Tibial artery (tissue), 4 donors: ENCODE results near the gene PCDH12.
A peak's percentile ranks its signal among the peaks of the same experiment; 100 is the strongest.

ENCODE experiments used
- DNase-seq, 2 donors: peaks; one replicate each; pipeline ENCODE4 v3.0.0-alpha.2; 2019
- H3K27ac ChIP-seq, 2 donors: fragments of 200-600 bp; sonication (generic) in 1 of 2; 1 replicate in 1 of 2; 2 replicates in 1 of 2; pipeline ENCODE4 v1.5.1; 2018 to 2019; ENCODE audit warnings: mild to moderate bottlenecking in 1 of 2
- H3K27me3 ChIP-seq, 2 donors: fragments of 200-600 bp; sonication (generic) in 1 of 2; one replicate each; pipeline versions ENCODE4 v1.5.1 to v1.6.0; 2016 to 2019
- H3K36me3 ChIP-seq, 3 donors: fragments of 200-600 bp; sonication (generic) in 2 of 3; one replicate each; pipeline ENCODE4 v1.5.1; 2016 to 2019; ENCODE audit warnings: mild to moderate bottlenecking in 2 of 3
- H3K4me1 ChIP-seq, 4 donors: fragments of 200-600 bp; sonication (generic) in 2 of 4; 1 replicate in 3 of 4; 2 replicates in 1 of 4; pipeline ENCODE4 v1.5.1; 2016 to 2019
- H3K4me3 ChIP-seq, 2 donors: fragments of 200-600 bp; sonication (generic) in 1 of 2; 1 replicate in 1 of 2; 2 replicates in 1 of 2; pipeline ENCODE4 v1.5.1; 2018 to 2019; ENCODE audit warnings: mild to moderate bottlenecking in 2 of 2
- H3K9me3 ChIP-seq, 3 donors: fragments of 200-600 bp; sonication (generic) in 1 of 3; one replicate each; pipeline ENCODE4 v1.5.1; 2016 to 2019
- intact Hi-C: fragments of 100-400 bp; cut with DNase I; formaldehyde crosslinking; loops from one replicate; pipeline ENCODE4 v1.15.0; 2023; ENCODE audit warnings: low total_unique reads
- TF ChIP-seq, protein P1 (sequence below), 2 experiments: fragments of 200-600 bp in 1 of 2; fragments of 450-650 bp in 1 of 2; IDR thresholded peaks; one replicate each; pipeline ENCODE4 v1.5.1; 2017 to 2019; ENCODE audit warnings: antibody characterized with exemption in 2 of 2, mild to moderate bottlenecking in 1 of 2, moderate library complexity in 1 of 2

Gene PCDH12

DNA sequence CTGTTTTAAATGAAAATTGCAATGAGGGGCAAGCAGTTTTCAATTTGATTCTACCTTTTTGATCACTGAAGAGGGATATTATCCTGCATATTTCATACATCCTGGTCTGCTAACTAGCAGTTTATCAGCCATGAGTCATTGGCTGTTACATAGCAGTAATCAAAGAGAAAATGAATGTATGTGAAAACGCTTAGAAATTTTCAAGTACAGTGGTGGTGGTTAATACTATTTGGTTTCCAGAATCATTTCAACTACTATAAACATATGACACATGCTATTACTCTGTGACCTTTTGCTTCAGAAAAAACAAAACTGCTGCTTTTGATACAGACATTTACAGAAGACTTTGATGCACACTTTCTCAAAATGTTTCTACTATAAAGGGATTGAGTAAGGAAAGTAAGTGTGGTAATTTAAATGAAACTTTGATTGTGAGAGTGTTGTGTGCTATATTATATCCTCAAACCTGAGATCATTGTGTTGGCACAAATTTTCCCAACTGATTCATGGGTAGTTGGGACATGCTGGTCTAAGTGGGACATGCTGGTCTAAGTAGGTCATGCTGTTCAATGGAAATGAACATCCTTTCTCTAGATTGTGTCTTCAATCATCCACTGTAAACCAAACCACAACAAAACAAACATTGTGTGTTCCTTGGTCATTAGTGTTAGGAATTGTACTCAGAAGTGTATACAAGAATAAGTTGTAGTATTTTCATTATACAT is 16.0 kb upstream of the PCDH12 start:
- Histone ChIP-seq H3K27me3 (no peaks in the 10 kb centered on the region), H3K27ac (no peak overlapping the region), H3K4me1 (peaks cover 0 to 38% (median 9%) of the 10 kb centered on the region in 4 donors), H3K36me3 (peaks cover 42 to 59% (median 49%) of the 10 kb centered on the region in 3 donors), H3K4me3 (no peak overlapping the region), H3K9me3 (no peaks in the 10 kb centered on the region)
- intact Hi-C loops, result no loop called here
- DNase-seq, result no peak
- TF ChIP-seq, protein P1, sequence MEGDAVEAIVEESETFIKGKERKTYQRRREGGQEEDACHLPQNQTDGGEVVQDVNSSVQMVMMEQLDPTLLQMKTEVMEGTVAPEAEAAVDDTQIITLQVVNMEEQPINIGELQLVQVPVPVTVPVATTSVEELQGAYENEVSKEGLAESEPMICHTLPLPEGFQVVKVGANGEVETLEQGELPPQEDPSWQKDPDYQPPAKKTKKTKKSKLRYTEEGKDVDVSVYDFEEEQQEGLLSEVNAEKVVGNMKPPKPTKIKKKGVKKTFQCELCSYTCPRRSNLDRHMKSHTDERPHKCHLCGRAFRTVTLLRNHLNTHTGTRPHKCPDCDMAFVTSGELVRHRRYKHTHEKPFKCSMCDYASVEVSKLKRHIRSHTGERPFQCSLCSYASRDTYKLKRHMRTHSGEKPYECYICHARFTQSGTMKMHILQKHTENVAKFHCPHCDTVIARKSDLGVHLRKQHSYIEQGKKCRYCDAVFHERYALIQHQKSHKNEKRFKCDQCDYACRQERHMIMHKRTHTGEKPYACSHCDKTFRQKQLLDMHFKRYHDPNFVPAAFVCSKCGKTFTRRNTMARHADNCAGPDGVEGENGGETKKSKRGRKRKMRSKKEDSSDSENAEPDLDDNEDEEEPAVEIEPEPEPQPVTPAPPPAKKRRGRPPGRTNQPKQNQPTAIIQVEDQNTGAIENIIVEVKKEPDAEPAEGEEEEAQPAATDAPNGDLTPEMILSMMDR (IDR thresholded peaks at IDR 0.05), result no peak

GRCh38 chr5:141969783-141970771 is 12.1 kb upstream of the PCDH12 start:
- Histone ChIP-seq H3K4me1 (peaks cover 0 to 33% (median 9%) of the 10 kb centered on the region in 4 donors), H3K9me3 (no peaks in the 10 kb centered on the region), H3K36me3 (peaks cover 18 to 32% (median 23%) of the 10 kb centered on the region in 3 donors), H3K27ac (peak overlapping the region; percentile 95 to 97), H3K27me3 (no peaks in the 10 kb centered on the region), H3K4me3 (peak overlapping the region; percentile 73 to 85)
- TF ChIP-seq, protein P1 (IDR thresholded peaks at IDR 0.05), result no peak
- intact Hi-C loops, result no loop called here
- DNase-seq, result no peak

DNA sequence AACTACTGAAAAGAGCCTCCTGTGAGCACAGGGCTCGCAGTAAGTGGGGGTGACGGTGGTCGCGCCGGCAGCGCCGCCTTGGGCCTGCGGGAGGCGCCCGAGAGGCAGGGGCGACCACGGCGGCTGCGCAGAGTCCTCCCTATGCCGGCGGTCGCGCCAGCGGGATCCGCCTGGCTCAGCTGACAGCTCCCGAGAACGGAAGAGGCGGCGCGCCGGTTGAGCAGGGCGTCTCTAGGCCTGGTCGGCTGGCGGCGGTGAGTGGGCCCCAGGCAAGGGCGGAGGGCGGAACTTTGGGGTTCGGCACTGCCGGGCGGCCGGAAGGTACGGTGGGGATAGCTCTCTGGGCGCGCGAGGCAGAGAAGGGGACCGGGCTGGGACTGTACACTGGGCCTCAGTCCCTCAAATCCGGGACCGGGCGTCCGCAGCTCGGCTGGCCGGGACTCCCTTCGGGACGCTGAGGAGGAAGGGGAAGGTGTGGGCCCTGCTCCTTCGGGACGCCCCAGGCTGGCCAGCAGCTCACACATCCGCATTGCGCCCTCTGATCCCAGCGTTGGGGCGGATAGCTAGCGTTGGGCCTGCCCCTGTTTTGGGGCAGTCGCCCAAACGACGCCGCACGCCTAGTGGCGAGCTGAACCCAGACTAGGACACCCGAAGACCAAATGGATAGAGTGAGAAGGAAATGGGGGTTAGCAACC is 11.1 kb upstream of the PCDH12 start, which contains the start of gene RNF14:
RNF14 (plus strand) TSS at position 192 of the 695 bp plus-strand sequence. CDS start 4,484 bp downstream, outside the sequence.
- intact Hi-C loops, result no loop called here
- Histone ChIP-seq H3K36me3 (peaks cover 10 to 22% (median 13%) of the 10 kb centered on the region in 3 donors), H3K27ac (peak within 1 kb of the TSS; percentile 95 to 97), H3K27me3 (no peaks in the 10 kb centered on the region), H3K4me3 (peak within 1 kb of the TSS; percentile 73 to 85), H3K9me3 (no peaks in the 10 kb centered on the region), H3K4me1 (peaks cover 0 to 29% (median 9%) of the 10 kb centered on the region in 4 donors)
- TF ChIP-seq, protein P1 (IDR thresholded peaks at IDR 0.05), result peak; percentile 95 to 97
- DNase-seq, result peak; percentile 90 to 96

DNA sequence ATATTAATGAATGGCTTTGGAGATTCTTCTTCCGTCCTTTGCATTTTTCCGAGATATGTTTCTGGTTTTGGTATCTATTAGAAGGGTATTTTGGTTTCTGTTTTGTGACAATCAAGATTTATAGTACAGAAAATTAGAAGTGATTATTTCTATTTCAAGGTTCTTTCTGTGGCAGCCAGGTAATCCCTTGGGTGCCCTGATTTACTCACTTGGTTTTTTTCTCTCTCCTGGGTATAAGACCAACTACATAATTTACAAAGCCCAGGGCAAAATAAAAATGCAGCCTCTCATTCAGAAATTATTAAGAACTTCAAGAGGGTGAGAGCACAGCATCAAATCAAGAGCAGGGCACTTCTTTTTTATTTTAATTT is 8.9 kb upstream of the PCDH12 start:
- no peaks in the 10 kb centered on the region for H3K27me3 ChIP-seq
- H3K4me1 ChIP-seq, result peaks cover 0 to 22% (median 8%) of the 10 kb centered on the region in 4 donors
- DNase-seq, result no peak
- no peak overlapping the region for H3K27ac ChIP-seq
- H3K9me3 ChIP-seq, result no peaks in the 10 kb centered on the region
- H3K4me3 ChIP-seq, result no peak overlapping the region
- peaks cover 0 to 3% (median 0%) of the 10 kb centered on the region in 3 donors for H3K36me3 ChIP-seq
- TF ChIP-seq, protein P1 (IDR thresholded peaks at IDR 0.05), result no peak
- intact Hi-C loops, result no loop called here

DNA sequence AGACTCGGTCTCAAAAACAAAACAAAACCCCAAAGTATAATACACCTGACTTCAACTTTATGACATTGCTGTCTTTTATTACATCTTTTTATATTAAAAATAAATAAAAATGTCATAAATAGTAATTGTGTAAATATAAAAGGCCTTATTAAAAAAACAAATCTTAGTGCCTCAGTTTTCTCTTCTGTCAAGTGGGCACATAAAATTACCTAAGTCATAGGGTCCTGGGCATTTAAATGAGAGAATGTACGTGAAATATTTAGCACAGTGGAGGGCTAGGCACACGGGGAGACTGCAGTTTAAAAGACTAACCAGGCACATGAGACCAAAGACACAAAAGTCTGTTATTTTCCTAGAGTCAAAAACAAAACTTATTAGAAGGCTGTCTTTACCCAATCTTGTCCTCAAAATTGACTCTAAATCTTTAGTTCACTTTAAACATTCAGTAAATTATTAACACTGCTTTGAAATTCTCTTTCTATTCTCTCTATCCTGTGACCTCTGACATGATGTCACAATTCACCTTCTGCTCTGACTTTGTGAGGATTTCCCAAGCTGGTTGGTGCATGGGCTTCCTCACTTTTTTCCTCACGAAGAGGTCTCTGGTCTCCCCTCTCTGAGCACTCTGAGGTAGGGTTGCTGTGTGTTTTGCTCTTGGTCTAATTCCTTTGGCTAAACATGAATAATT is 8.4 kb upstream of the PCDH12 start:
- Histone ChIP-seq H3K36me3 (no peaks in the 10 kb centered on the region), H3K27ac (no peak overlapping the region), H3K27me3 (no peaks in the 10 kb centered on the region), H3K4me3 (no peak overlapping the region), H3K4me1 (peaks cover 0 to 18% (median 8%) of the 10 kb centered on the region in 4 donors), H3K9me3 (no peaks in the 10 kb centered on the region)
- TF ChIP-seq, protein P1 (IDR thresholded peaks at IDR 0.05), result no peak
- intact Hi-C loops, result no loop called here
- DNase-seq, result no peak
